C1 segment of cervical spinal cord (tissue), 14 donors: Measurements from ENCODE around the gene TRIM47.
A peak's percentile ranks its signal among the peaks of the same experiment; 100 is the strongest.

Experiments
- DNase-seq, 14 donors: peaks; one replicate each; lab custom pipeline; 2025; lab: John Stamatoyannopoulos, UW

The TRIM47 gene

DNA sequence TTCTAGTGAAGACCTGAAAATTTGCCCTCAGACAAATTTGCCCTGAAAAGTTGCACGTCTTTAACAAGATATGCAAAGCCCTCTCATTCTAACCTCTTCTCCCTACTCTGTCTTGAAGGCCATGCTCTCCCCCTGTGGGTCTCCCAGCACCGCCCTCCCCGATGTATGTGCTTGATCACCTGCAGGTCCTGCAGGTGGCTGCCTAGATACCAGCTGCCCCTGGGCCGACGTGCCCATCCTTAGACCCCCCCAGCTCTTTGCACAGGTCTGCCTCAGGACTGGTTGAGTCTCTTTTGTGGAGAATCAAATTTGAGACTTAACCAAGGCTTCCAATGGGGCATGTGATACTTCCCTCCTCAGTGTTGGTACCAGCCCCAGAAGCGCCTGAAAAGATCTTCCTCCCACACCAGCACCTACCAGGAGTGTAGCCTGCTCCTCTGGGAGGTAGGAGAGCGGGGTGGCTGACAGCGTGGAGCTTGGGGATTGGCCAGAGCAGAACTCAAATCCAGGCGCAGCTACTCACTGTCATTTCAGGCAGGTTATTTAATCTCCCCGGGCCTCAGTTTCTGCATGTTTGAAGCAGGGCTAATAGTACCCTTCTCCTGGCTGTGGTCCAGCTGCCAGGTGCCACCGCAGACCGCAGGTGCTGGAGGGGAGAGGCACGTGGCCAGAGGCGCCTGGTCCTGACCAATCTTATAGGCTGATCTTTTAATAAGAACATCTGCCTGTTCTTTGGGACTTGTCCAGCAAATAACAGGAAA, 30.9 kb upstream of the TRIM47 start:
- DNase-seq, result no peak

DNA sequence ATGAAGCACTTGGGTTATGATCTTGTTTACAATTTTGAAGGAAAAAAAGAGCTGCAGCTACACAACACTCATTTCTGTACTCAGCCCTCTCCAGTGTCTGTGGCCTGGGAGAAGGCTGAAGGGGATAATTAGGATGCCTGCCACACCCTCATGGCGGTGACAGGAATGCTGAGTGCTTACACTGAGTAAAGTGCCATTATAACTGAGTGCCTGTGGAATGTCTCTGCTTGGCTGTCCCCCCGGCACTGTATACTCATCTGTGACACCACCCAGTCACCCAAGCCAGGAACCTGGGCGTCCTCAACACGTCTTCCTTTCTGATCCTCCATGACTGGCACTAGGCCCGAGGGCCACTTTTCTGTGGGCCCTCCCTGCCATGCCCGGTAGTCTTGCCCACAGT, 29.8 kb upstream of the TRIM47 start:
- no peak for DNase-seq

DNA sequence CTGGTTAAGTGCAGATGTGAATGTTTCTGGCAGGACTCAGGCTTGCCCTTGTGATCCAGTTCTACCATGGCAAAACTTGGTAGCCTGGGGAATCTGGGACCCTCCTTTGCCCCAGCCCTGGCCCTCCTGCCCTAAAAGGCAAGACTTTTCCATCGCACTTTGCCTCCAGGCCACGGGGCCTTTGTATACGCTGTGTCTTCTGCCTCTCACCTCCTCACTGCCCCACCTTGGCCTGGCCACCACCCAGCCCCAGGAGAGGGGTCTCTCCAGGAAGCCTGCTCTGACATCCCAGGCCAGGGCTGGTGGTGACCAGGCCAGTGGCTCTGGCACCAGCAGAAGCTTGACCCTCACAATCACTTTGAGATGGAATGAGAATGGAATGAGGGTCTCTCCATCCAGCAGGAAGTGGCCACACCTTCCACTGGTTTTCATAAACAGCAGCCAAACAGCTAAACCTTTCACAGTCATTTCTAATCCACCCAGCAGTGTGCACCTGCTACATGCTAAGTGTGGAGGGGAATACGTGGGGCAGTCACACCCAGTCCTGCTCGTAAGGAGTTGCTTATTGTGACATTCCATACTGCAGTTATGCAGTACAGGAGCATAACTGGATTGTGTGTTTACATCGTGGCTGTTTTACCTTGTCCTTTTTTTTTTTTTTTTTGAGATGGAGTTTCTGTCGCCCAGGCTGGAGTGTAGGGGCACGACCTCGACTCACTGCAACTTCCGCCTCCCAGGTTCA, 27.9 kb upstream of the TRIM47 start:
- DNase-seq, result no peak

DNA sequence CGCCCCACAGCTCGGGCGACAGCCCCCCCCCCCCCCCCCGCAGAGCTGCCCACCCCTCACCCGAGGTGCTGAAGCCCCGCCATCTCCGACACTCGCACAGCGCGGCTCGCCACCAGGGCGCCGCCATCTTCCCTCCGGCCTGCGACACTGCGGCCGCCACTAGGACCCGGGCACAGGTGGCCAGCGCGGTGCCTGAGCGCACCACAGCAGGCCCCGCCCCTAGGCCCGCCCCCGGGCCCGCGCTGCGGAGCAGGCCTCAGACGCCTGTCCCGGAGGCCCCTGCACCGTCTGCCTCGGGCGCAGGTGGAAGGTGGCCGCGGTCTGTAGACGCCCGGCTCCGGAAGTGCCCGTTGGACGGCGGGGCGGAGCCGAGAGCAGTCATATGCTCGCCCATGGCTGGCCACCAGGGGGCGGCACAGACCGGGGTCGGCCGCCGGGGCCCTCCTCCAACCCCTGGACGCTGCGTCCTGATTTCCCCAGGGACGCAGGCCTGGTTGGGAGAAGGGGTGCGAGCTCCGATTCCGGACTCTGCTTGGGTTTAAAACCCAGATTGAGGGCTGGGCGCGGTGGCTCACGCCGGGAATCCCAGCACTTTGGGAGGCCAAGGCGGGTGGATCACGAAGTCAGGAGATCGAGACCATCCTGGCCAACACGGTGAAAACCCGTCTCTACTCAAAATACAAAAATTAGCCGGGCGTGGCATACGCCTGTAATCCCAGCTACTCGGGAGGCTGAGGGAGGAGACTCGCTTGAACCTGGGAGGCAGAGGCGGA, 26.6 kb upstream of the TRIM47 start, which contains the start of gene MRPL38:
Gene MRPL38 (minus strand): TSS at position 136 of the 773 bp plus-strand sequence. CDS start 9 bp downstream, at position 127.
- DNase-seq, result peak; percentile 61 to 98 (median 84)

DNA sequence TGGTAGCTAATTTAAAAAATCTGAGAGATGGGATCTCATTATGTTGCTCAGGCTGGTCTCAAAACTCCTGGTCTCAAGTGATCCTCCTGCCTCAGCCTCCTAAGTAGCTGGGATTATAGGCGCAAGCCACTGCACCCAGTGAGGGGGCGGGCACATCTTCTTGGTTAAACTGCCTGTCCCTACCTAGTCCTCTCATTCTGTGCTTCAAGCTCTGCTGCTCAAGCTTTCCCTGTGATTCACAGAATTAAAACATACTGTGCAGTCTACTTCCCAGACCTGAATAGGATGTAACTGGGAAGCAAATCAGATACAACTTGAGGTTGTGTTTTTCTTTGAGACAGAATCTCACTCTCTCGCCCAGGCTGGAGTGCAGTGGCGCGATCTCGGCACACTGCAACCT, 24.0 kb upstream of the TRIM47 start:
- no peak for DNase-seq

DNA sequence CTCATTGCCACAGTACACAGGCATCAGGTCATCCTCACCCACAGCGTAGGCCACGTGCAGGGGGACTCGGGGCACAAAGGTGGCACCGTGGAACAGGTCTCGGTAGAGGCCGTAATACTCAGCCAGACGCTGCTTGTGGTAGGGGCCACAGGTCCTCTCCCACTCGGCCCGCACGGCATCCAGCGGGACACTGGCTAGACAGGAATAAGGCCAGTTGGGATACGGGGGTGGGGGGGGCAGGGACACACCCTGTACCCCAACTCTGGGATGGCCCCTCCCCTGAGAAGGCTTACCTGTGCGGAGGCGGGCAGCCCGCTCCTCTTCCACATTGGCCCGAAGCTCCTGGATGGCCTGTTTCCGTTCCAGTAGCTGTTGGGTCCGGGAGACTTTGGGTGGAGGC, 23.3 kb upstream of the TRIM47 start:
- DNase-seq, result no peak

DNA sequence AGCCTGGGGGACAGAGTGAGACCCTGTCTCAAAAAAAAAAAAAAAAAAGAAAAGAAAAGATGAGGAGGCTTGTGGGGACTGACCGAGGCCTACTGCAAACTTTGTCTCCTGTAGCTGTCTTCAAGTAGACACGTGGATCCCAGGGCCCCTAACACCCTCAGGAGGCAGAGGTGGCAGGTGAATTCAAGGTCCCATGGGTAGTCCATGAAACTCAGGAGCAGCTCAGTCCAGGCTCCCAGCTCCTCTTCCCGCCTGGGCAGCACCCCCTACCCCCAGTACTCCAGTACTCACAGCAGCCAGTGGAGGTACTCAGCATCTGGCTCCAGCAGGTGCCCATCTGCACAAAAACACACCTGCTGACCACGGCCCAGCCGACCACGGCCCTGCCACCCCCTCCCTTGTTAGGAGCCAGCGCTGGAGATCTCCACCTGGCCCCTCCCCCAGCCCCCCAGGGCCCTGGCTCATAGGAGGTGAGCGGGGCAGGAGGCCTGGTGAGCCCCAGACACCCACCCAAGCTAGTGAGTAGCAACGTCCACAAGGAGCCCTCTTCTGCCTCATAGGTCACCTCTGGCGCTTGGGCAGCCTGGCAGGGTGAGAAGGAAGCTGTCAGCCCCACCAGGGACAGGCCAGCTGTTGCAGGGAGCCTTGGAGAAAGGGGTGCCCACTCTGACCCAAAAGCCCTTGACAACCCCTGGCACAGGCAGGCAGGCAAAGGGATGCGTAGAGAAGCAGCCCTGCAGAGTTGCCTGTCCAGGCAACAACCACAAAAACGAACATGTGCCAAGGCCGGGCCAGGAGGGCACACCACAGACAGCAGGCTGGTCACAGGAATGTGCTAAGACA, 22.5 kb upstream of the TRIM47 start:
- no peak for DNase-seq

DNA sequence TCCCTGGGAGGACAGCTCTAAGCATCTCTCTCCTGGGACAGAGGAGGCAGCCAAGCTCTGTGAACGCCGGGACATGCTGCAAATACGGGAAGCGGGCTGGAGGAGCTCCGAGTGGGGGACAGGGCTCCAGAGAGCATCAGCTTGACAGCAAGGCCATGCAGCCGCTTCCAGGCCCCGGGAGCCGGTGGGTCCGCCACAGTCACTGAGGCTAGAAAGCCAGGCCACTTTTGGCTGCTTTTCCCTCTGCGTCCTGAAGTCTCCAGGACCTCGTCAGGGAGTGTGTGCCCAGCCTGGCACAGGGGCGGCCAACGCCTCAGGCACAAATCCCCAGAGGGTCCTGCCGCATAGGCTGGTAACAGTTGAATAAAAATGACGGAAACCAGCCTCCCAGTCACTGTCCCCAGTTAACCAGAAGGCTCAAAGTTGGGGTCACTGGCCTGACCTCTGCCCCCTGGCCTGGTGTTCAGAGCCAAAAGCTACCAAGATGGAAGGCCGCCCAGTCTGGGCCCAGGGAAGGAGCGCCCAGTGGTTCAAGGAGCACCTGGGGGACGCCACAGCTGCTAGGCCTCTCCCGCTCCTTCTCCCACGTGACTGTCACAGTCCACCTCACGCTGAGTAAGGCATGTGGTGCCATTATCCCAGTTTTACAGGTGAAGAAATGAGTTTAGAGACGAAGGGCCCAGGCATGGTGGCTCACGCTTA, 21.5 kb upstream of the TRIM47 start:
- no peak for DNase-seq

DNA sequence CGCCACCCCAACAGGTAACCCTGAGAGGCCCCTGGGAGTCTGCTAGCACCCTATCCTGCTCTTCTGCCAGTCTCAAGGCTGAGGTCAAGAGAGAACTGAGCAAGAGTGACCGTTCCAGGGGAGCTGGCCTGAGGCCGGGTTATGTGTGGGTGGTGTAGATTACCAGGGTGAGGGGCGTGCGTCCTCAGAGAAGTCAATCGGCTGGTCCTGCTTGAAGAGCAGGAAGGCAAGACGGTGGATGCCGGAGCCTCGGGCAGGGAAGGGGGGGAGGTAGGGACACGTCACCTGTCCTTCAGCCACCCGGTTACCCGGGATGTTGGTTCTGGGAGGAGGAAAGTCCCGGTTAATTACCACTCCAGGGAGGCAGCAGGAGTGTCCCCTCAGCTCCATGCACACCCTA, 21.0 kb upstream of the TRIM47 start:
- no peak for DNase-seq

DNA sequence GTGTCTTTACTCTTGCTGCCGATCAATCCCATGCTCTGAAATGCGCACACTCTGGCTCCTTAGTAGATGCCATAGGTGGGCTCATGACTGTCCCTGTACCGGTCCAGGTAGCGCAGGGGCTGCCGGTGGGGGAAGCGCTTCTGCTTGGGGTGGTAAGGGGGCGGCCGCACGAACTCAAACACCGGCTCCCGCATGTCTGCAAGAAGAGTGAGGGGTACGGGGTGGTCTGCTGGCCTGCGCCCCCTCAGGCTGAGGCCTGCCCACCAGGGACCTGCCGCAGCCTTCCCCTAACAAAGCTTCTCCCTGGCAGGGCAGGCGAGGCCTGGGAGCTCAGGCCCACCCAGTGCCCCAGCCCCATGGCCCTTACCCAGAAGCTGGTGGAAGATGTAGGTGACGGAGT, 20.4 kb upstream of the TRIM47 start:
- no peak for DNase-seq

DNA sequence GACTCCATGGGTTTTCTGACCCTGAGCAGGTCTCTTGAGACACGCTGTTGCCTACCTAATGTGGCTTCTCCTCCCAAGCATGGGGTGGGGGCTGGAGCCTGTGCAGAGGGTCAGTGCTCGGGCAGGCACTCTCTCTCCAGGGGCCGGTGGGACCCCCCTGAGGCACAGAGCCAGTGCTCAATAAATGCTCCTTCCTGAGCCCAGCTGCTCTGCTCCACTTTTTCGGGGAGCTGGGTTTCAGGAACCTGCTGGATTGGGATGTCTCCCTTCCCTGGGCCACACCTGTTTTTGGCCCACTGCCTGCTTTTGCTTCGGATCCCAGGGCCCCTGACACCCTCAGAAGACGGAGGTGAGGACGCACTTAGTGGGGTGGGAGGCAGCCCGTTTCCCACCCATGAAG, 19.7 kb upstream of the TRIM47 start:
- DNase-seq, result no peak

DNA sequence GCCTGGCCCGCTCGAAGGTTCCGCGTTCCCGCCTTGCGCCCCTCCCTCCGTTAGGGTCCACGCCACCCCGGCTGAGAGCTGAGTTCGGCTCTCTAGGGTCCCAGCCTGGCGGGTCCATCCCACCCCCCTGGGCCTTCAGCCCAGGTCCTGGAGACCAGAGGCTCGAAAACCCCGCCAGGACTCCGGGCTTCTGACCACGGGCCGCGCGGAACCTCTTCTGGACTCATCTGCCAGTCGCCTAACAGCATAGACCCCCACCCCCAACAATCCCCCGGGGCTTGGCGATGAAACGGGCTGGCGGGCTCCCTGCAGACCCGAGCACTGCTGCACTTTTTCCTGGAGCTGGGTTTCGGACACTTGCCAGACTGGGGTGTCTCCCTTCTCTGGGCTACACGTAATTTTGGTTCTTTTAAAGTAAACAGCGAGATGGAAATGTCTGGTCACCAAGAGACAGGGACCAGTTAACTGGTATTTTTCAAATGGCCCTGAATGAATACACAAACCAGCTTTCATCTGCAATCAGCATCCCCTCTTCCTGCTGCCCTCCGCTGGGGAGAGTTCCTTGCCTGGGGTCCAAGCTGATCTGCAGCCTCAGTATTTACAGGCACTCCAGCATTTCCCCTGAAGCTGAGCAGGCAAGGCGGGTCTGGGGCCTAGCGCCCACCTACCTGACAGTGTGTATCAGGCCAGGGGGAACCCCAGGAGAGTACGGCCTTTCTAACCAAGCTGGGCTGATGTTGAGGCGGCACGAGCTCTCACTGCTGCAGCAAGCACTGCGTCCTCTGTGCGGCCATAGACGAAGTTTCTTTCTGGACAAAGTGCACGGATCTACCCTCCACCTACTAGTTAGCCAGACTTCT, 19.0 kb upstream of the TRIM47 start:
- DNase-seq, result peak in 7 of 14 donors; percentile 36 to 78 (median 67)

DNA sequence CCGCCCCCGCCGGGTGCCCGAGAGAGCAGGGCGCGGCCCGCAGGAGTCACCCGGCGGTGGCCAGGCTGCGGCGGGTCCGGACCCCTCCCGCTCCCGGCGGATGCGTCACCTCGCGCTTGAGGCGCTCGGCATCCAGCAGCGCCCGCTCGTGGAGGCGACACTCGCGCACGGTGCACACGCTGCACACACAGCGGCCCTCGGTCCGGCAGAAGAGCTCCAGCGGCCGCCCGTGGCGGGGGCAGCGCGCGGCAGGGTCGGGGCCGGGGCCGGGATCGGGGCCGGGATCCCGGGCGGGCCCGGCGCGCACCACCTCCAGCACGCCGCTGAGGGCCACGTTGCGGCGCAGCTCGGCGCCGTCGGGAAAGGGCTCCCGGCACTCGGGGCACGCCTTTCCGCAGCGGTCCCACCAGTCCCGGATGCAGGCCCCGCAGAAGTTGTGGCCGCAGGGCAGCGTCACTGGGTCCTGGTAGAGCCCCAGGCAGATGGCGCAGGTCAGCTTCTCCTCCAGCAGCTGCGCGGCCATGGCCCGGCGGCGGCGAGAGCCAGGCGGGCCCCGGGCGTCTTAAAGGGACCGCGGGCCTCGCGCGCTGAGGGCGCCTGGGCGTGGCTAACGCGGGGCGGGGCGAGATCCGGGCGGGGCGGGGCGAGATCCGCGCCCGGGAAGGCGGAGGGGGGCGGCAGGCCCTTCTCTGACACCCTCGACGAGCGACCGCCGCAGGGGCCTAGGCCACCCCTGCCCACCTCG, 18.2 kb upstream of the TRIM47 start, which contains the start of gene TRIM65:
Gene TRIM65 (minus strand): TSS at position 537 of the 745 bp plus-strand sequence. CDS start 14 bp downstream, at position 523.
- DNase-seq, result peak in 13 of 14 donors; percentile 38 to 87 (median 78)

DNA sequence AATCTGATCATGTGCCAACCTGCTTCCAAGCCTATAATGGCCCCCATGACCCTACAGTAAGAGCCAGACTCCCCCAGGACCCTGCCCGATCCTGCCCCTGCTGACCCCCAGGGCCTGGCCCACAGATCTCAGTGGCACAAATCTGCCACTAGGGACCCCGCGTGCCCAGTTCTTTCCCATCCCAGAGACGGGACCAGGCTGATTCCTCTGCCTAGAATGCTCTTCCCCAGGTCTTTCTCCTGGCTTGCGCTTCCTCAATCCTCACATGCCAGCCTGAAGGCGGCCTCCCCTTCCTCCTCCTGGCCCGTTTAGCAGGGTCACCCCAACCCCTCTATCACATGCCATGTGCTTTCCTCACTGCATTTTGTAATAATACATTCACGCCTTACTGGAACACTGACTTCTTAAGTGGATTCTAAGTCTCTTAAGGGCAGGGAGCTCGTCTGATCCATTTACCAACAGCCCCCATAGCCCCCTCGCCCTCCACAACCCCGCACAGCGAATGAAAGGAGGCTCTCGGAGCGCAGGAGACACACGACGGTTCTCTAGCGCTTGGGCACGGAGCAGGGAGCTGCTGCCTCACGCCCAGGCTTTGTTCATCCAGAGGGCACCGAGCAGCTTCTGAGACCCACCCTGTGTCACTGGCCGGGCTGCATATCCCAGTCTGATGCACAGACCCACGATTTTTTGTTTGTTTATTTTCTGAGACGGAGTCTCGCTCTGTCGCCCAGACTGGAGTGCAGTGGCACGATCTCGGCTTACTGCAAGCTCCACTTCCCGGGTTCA, 17.2 kb upstream of the TRIM47 start:
- peak in 2 of 14 donors; percentile 20 to 33 for DNase-seq

DNA sequence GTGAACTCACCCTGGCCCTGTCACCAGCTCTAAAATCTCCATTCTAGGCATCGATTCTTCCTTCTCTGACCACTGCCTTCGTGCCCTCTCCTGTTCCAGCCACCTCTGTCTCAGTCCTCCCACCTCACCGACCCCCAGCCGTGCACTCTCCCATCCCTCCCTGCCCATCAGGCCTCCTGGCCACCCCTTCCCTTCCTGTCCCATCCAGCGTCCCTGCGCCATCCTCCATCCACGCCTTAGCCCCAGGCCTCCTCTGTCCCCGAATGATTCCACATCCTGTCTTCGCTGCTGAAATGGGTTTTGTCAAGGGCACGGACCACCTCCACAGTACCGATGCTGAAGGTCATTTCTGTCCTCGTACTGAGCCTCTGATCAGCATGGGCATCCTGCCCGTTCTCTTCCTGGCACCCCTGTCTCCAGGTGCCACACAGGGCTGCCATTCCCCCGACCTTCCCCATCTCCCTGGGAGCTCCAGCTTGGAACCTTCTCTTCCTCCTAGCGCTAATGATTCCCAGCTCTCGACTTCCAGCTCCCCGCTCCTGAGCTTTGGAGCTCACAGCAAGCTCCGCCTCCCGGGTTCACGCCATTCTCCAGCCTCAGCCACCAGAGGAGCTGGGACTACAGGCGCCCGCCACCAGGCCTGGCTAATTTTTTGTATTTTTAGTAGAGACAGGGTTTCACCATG, 15.8 kb upstream of the TRIM47 start:
- DNase-seq, result peak in 1 of 14 donors; percentile 25

DNA sequence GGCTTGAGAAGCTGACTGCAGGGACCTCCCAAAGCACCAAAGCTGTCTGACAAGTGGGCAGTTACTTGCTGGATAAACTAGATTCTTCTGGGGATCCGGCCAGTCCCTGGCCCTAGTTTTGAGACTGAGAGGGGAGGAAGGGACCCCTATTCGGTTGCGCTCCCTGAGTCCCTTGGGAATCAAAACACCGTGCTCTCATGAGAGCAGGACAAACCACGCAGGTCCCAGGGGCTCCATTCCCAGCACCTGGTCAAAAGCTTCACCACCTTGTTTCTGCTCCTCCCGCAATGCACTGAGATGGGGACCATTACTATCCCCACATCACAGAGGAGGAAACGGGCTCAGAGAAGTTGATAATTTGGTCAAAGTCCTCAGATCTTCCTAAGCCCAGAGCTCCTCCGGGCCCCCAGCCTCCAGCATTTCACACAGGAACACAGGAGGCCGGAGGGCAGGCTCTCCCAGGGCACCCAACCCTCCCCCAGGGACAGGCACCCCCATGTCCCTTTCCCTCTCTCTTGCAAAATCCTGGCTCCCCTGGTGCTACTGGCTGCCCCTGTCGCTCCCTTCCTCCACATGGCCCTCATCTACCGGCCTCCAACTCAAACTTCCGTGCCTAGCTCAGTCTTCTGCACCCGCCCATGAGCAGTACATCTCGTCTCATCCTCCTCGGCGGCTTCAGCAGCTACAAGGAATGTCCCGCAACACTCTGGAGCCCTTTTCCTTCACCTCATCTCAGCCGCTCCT, 15.1 kb upstream of the TRIM47 start:
- no peak for DNase-seq
